Colon (tissue), 2 donors: Measurements from ENCODE around the gene MYO5A.
"Not testable (repeated sequence)": the region's sequence is repeated elsewhere in the genome, so short reads cannot be mapped to it uniquely, and the experiment has no call there.

ENCODE experiments used
- FAIRE-seq: peaks from 2 replicates; lab custom pipeline; 2012; peaks lifted over from hg19 to GRCh38; lab: Jason Lieb, UNC
- donor health status: control.
- donor health status: control.

MYO5A gene

GRCh38 chr15:52463638-52464037, 65.0 kb downstream of the MYO5A start:
- no peak for FAIRE-seq

GRCh38 chr15:52462806-52463360, 65.8 kb downstream of the MYO5A start:
- FAIRE-seq = no peak

- not testable (repeated sequence) for FAIRE-seq
Measured at GRCh38 chr15:52459701-52460100, 69.0 kb downstream of the MYO5A start.

GRCh38 chr15:52459265-52459664, 69.4 kb downstream of the MYO5A start:
- FAIRE-seq = not testable (repeated sequence)

- FAIRE-seq = no peak
Measured at GRCh38 chr15:52448011-52448890, 80.4 kb downstream of the MYO5A start.

GRCh38 chr15:52445954-52446353, 82.7 kb downstream of the MYO5A start:
- no peak for FAIRE-seq

GRCh38 chr15:52445553-52445952, 83.1 kb downstream of the MYO5A start:
- FAIRE-seq = no peak

GRCh38 chr15:52443205-52443604, 85.5 kb downstream of the MYO5A start:
- FAIRE-seq = not testable (repeated sequence)

- no peak for FAIRE-seq
Measured at GRCh38 chr15:52441841-52442240, 86.8 kb downstream of the MYO5A start.

GRCh38 chr15:52440946-52441345, 87.7 kb downstream of the MYO5A start:
- no peak for FAIRE-seq

GRCh38 chr15:52440414-52440813, 88.3 kb downstream of the MYO5A start:
- no peak for FAIRE-seq

- FAIRE-seq = no peak
Measured at GRCh38 chr15:52439470-52439869, 89.2 kb downstream of the MYO5A start.

GRCh38 chr15:52439042-52439441, 89.6 kb downstream of the MYO5A start:
- not testable (repeated sequence) for FAIRE-seq

- FAIRE-seq = no peak
Measured at GRCh38 chr15:52438047-52438446, 90.6 kb downstream of the MYO5A start.

GRCh38 chr15:52437646-52438045, 91.0 kb downstream of the MYO5A start:
- no peak for FAIRE-seq

- no peak for FAIRE-seq
Measured at GRCh38 chr15:52436981-52437380, 91.7 kb downstream of the MYO5A start.

GRCh38 chr15:52434885-52435284, 93.8 kb downstream of the MYO5A start:
- no peak for FAIRE-seq

- FAIRE-seq = no peak
Measured at GRCh38 chr15:52428297-52428696, 100.4 kb downstream of the MYO5A start.

- no peak for FAIRE-seq
Measured at GRCh38 chr15:52427804-52428203, 100.9 kb downstream of the MYO5A start.

GRCh38 chr15:52424856-52425431, 103.7 kb downstream of the MYO5A start:
- no peak for FAIRE-seq

- no peak for FAIRE-seq
Measured at GRCh38 chr15:52423852-52424251, 104.8 kb downstream of the MYO5A start.

GRCh38 chr15:52422001-52422400, 106.7 kb downstream of the MYO5A start:
- no peak for FAIRE-seq

GRCh38 chr15:52421029-52421428, 107.7 kb downstream of the MYO5A start:
- no peak for FAIRE-seq
